Neural cell (in vitro differentiated cells): ENCODE measurements around the gene SLC2A2.

Experiments
- EZH2 ChIP-seq: fragments of 200-600, 300-800 bp; shearing (Covaris generic), sonication (generic); IDR thresholded peaks from 2 replicates; pipeline ENCODE4 v1.6.1; 2014; ENCODE audit warnings: antibody characterized with exemption, low read length, borderline replicate concordance, mild to moderate bottlenecking; ENCODE audit not compliant: insufficient read depth, poor library complexity, severe bottlenecking
- RAD21 ChIP-seq: fragments of 450-650 bp; conservative IDR thresholded peaks from 2 replicates; pipeline ENCODE4 v1.6.1; 2014; ENCODE audit warnings: antibody characterized with exemption, mild to moderate bottlenecking, moderate library complexity
- TAF1 ChIP-seq: IDR thresholded peaks from 2 replicates; pipeline ENCODE4 v1.6.1; 2012; ENCODE audit warnings: low read depth
- TF ChIP-seq, protein P1 (sequence below): fragments of 450-650 bp; IDR thresholded peaks from 2 replicates; pipeline ENCODE4 v1.5.1; 2014; ENCODE audit warnings: antibody characterized with exemption, mild to moderate bottlenecking, moderate library complexity; ENCODE audit not compliant: poor library complexity, severe bottlenecking
- TF ChIP-seq, protein P2 (sequence below): IDR thresholded peaks from 2 replicates; pipeline ENCODE4 v1.6.1; 2012; ENCODE audit warnings: borderline replicate concordance

- TF ChIP-seq, protein P1, sequence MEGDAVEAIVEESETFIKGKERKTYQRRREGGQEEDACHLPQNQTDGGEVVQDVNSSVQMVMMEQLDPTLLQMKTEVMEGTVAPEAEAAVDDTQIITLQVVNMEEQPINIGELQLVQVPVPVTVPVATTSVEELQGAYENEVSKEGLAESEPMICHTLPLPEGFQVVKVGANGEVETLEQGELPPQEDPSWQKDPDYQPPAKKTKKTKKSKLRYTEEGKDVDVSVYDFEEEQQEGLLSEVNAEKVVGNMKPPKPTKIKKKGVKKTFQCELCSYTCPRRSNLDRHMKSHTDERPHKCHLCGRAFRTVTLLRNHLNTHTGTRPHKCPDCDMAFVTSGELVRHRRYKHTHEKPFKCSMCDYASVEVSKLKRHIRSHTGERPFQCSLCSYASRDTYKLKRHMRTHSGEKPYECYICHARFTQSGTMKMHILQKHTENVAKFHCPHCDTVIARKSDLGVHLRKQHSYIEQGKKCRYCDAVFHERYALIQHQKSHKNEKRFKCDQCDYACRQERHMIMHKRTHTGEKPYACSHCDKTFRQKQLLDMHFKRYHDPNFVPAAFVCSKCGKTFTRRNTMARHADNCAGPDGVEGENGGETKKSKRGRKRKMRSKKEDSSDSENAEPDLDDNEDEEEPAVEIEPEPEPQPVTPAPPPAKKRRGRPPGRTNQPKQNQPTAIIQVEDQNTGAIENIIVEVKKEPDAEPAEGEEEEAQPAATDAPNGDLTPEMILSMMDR, result no peak
- TF ChIP-seq, protein P2, sequence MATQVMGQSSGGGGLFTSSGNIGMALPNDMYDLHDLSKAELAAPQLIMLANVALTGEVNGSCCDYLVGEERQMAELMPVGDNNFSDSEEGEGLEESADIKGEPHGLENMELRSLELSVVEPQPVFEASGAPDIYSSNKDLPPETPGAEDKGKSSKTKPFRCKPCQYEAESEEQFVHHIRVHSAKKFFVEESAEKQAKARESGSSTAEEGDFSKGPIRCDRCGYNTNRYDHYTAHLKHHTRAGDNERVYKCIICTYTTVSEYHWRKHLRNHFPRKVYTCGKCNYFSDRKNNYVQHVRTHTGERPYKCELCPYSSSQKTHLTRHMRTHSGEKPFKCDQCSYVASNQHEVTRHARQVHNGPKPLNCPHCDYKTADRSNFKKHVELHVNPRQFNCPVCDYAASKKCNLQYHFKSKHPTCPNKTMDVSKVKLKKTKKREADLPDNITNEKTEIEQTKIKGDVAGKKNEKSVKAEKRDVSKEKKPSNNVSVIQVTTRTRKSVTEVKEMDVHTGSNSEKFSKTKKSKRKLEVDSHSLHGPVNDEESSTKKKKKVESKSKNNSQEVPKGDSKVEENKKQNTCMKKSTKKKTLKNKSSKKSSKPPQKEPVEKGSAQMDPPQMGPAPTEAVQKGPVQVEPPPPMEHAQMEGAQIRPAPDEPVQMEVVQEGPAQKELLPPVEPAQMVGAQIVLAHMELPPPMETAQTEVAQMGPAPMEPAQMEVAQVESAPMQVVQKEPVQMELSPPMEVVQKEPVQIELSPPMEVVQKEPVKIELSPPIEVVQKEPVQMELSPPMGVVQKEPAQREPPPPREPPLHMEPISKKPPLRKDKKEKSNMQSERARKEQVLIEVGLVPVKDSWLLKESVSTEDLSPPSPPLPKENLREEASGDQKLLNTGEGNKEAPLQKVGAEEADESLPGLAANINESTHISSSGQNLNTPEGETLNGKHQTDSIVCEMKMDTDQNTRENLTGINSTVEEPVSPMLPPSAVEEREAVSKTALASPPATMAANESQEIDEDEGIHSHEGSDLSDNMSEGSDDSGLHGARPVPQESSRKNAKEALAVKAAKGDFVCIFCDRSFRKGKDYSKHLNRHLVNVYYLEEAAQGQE, result no peak
- TF ChIP-seq RAD21 (no peak), TAF1 (no peak), EZH2 (no peak)
Observed at GRCh38 chr3:171044384-171044783, 17.9 kb upstream of the SLC2A2 start.
